CD4-positive, alpha-beta T cell (primary cell): Measurements from ENCODE around the gene PPL. TPM values are rescaled to one million over a fixed set of nuclear protein-coding genes. Genes with fewer than 3 reads are reported as not detected.

Experiments used
- ATAC-seq: fragments of 200-7000 bp; cut with Tn5 transposase; one replicate; pipeline ENCODE4 v1.10.0; 2022; ENCODE audit warnings: mild to moderate bottlenecking; ENCODE audit not compliant: poor library complexity
- CTCF ChIA-PET: fragments of 350-600 bp; sonication (Branson Sonifier 250); formaldehyde crosslinking; loops from one replicate; lab custom pipeline; 2021; ENCODE audit warnings: antibody characterized with exemption, inconsistent platforms; lab: Charles Lee
- POLR2A ChIA-PET: fragments of 350-600 bp; sonication (Branson Sonifier 250); formaldehyde crosslinking; loops from one replicate; lab custom pipeline; 2021; ENCODE audit warnings: antibody characterized with exemption, inconsistent platforms; lab: Charles Lee
- DNase-seq, 14 experiments: peaks; one replicate each; pipeline ENCODE4 v3.0.0-alpha.2; 2013 to 2020; ENCODE audit warnings: mixed read lengths in 2 of 14
- H3K27ac ChIP-seq, 2 donors: one replicate each; pipeline versions ENCODE4 v1.5.1 to v1.7.0; 2013; ENCODE audit warnings: low read length in 2 of 2, low read depth in 1 of 2, mild to moderate bottlenecking in 1 of 2
- H3K27me3 ChIP-seq, 2 experiments: 1 replicate in 1 of 2; 2 replicates in 1 of 2; pipeline versions ENCODE4 v1.6.1 to v1.7.0; 2013; ENCODE audit warnings: low read length in 2 of 2, control low read depth in 1 of 2, mild to moderate bottlenecking in 1 of 2, moderate library complexity in 1 of 2; ENCODE audit not compliant: insufficient read depth in 2 of 2, control insufficient read depth in 1 of 2
- H3K36me3 ChIP-seq: one replicate; pipeline ENCODE4 v1.6.1; 2013; ENCODE audit warnings: low read length, control low read depth; ENCODE audit not compliant: insufficient read depth
- H3K4me1 ChIP-seq: one replicate; pipeline ENCODE4 v1.6.1; 2013; ENCODE audit warnings: low read length, control low read depth; ENCODE audit not compliant: insufficient read depth
- H3K4me3 ChIP-seq: one replicate; pipeline ENCODE4 v1.5.1; 2013; ENCODE audit warnings: mild to moderate bottlenecking, low read length, moderate library complexity
- H3K9me3 ChIP-seq, 2 experiments: 1 replicate in 1 of 2; 2 replicates in 1 of 2; pipeline versions ENCODE4 v1.6.1 to v1.7.0; 2013; ENCODE audit warnings: low read length in 2 of 2, mild to moderate bottlenecking in 2 of 2, control low read depth in 1 of 2, moderate library complexity in 1 of 2; ENCODE audit not compliant: control insufficient read depth in 1 of 2, insufficient read depth in 1 of 2
- H3K27ac Mint-ChIP-seq: one replicate; pipeline ENCODE4 v1.8.0; 2020; ENCODE audit warnings: mixed read lengths
- H3K27me3 Mint-ChIP-seq: one replicate; pipeline ENCODE4 v1.8.0; 2021; ENCODE audit warnings: mixed read lengths
- H3K36me3 Mint-ChIP-seq: one replicate; pipeline ENCODE4 v1.8.0; 2021; ENCODE audit warnings: low read depth, mixed read lengths
- H3K4me1 Mint-ChIP-seq: one replicate; pipeline ENCODE4 v1.8.0; 2021; ENCODE audit warnings: low read depth, mixed read lengths
- H3K4me3 Mint-ChIP-seq: one replicate; pipeline ENCODE4 v1.8.0; 2020; ENCODE audit warnings: mild to moderate bottlenecking, mixed read lengths
- H3K9me3 Mint-ChIP-seq: one replicate; pipeline ENCODE4 v1.8.0; 2020; ENCODE audit warnings: mixed read lengths
- CTCF ChIP-seq: fragments of 200-600 bp; IDR thresholded peaks from one replicate; pipeline ENCODE4 v1.8.0; 2022; ENCODE audit warnings: antibody characterized with exemption, mild to moderate bottlenecking
- intact Hi-C, 2 experiments: fragments of 100-400 bp; cut with DNase I in 1 of 2; cut with micrococcal nuclease in 1 of 2; formaldehyde crosslinking; loops; one replicate each; pipeline versions ENCODE4 v1.15.1 to v1.9.0; 2023 to 2025; cut with DNase I, micrococcal nuclease
- total RNA-seq, 174 experiments: library from RNA in 2 of 174; stranded (reverse) in 2 of 174; gene quantifications; one replicate each; pipeline ENCODE4 v1.2.3 and lab custom pipeline; 2021 to 2026

The PPL gene
- total RNA-seq, 2 experiments from 2014 or later = not detected

GRCh38 chr16:4976079-4976478, 39.1 kb upstream of the PPL start:
- no peaks in the 10 kb centered on the region for H3K9me3 Mint-ChIP-seq
- DNase-seq (peak in 1 of 14 experiments; percentile 8), ATAC-seq (no peak)
- Histone ChIP-seq H3K4me3 (no peak overlapping the region), H3K36me3 (no peaks in the 10 kb centered on the region), H3K27ac (no peak overlapping the region), H3K27me3 (no peaks in the 10 kb centered on the region), H3K9me3 (peaks cover 0 to 22% of the 10 kb centered on the region in 2 experiments), H3K4me1 (no peaks in the 10 kb centered on the region)
- H3K27me3 Mint-ChIP-seq = peaks cover 24% of the 10 kb centered on the region
- TF ChIP-seq CTCF = no peak
- no peak overlapping the region for H3K27ac Mint-ChIP-seq
- H3K36me3 Mint-ChIP-seq = no peaks in the 10 kb centered on the region
- H3K4me3 Mint-ChIP-seq = no peak overlapping the region
- ChIA-PET POLR2A (no interaction called here), CTCF (no interaction called here)
- intact Hi-C loops = no loop called here
- no peaks in the 10 kb centered on the region for H3K4me1 Mint-ChIP-seq

GRCh38 chr16:4972938-4973587, 36.1 kb upstream of the PPL start:
- Histone ChIP-seq H3K27me3 (no peaks in the 10 kb centered on the region), H3K27ac (no peak overlapping the region), H3K9me3 (peaks cover 0 to 22% of the 10 kb centered on the region in 2 experiments), H3K36me3 (no peaks in the 10 kb centered on the region), H3K4me3 (no peak overlapping the region), H3K4me1 (no peaks in the 10 kb centered on the region)
- TF ChIP-seq CTCF = no peak
- Mint-ChIP-seq H3K4me3 (no peak overlapping the region), H3K9me3 (no peaks in the 10 kb centered on the region), H3K27me3 (peaks cover 20% of the 10 kb centered on the region), H3K27ac (no peak overlapping the region), H3K4me1 (no peaks in the 10 kb centered on the region), H3K36me3 (no peaks in the 10 kb centered on the region)
- ChIA-PET CTCF (no interaction called here), POLR2A (no interaction called here)
- intact Hi-C loops = no loop called here
- no peak for ATAC-seq
- DNase-seq = no peak

GRCh38 chr16:4970010-4970409, 33.1 kb upstream of the PPL start:
- ATAC-seq (no peak), DNase-seq (no peak)
- Mint-ChIP-seq H3K36me3 (no peaks in the 10 kb centered on the region), H3K4me3 (no peak overlapping the region), H3K9me3 (no peaks in the 10 kb centered on the region), H3K27me3 (peaks cover 15% of the 10 kb centered on the region), H3K4me1 (no peaks in the 10 kb centered on the region), H3K27ac (no peak overlapping the region)
- Histone ChIP-seq H3K27ac (no peak overlapping the region), H3K4me1 (no peaks in the 10 kb centered on the region), H3K9me3 (peaks cover 0 to 11% of the 10 kb centered on the region in 2 experiments), H3K36me3 (no peaks in the 10 kb centered on the region), H3K4me3 (no peak overlapping the region), H3K27me3 (no peaks in the 10 kb centered on the region)
- POLR2A ChIA-PET = no interaction called here
- CTCF ChIA-PET = no interaction called here
- TF ChIP-seq CTCF = no peak
- intact Hi-C loops = no loop called here
